T-helper 2 cell treated with Interferon-gamma antibody and Interleukin-4, amounts not matched to agents 100 ng/mL and 5 ng/mL, for 36 hours (primary cell): Measurements from ENCODE around the gene CCDC50. TPM values are rescaled to one million over a fixed set of nuclear protein-coding genes. Genes with fewer than 3 reads are reported as not detected.

ENCODE experiments used
- intact Hi-C: fragments of 100-400 bp; cut with micrococcal nuclease; formaldehyde crosslinking; loops from one replicate; pipeline ENCODE4 v1.15.1; 2023
- total RNA-seq: library from RNA; stranded (reverse); gene quantifications from 2 replicates; pipeline ENCODE4 v1.2.3, GENCODE V29; 2022

CCDC50 gene
- total RNA-seq, 1 donor from 2014 or later, result 17.7 TPM

GRCh38 chr3:191345334-191345733 is 16.1 kb downstream of the CCDC50 start:
- intact Hi-C loops, result no loop called here

- intact Hi-C loops, result no loop called here
Observed at GRCh38 chr3:191347228-191347627, 18.0 kb downstream of the CCDC50 start.

GRCh38 chr3:191348098-191348497 is 18.9 kb downstream of the CCDC50 start:
- intact Hi-C loops, result no loop called here

GRCh38 chr3:191350396-191351090 is 21.3 kb downstream of the CCDC50 start:
- intact Hi-C loops, result no loop called here

GRCh38 chr3:191352014-191352413 is 22.8 kb downstream of the CCDC50 start:
- intact Hi-C loops, result no loop called here

- intact Hi-C loops, result no loop called here
Observed at GRCh38 chr3:191353022-191353777, 24.0 kb downstream of the CCDC50 start.

GRCh38 chr3:191355406-191355805 is 26.2 kb downstream of the CCDC50 start:
- intact Hi-C loops, result no loop called here

GRCh38 chr3:191356631-191357439 is 27.6 kb downstream of the CCDC50 start:
- intact Hi-C loops, result no loop called here

GRCh38 chr3:191357909-191358308 is 28.7 kb downstream of the CCDC50 start:
- intact Hi-C loops, result no loop called here

- intact Hi-C loops, result no loop called here
Observed at GRCh38 chr3:191358929-191359328, 29.7 kb downstream of the CCDC50 start.

- intact Hi-C loops, result no loop called here
Observed at GRCh38 chr3:191360620-191361019, 31.4 kb downstream of the CCDC50 start.

- intact Hi-C loops, result no loop called here
Observed at GRCh38 chr3:191361456-191361855, 32.3 kb downstream of the CCDC50 start.

GRCh38 chr3:191362037-191362436 is 32.8 kb downstream of the CCDC50 start:
- intact Hi-C loops, result no loop called here

GRCh38 chr3:191362524-191363090 is 33.4 kb downstream of the CCDC50 start:
- intact Hi-C loops, result no loop called here

- intact Hi-C loops, result no loop called here
Observed at GRCh38 chr3:191363221-191363620, 34.0 kb downstream of the CCDC50 start.

GRCh38 chr3:191366675-191367074 is 37.5 kb downstream of the CCDC50 start:
- intact Hi-C loops, result no loop called here

- intact Hi-C loops, result no loop called here
Observed at GRCh38 chr3:191368755-191369615, 39.8 kb downstream of the CCDC50 start.

GRCh38 chr3:191369616-191370010 is 40.4 kb downstream of the CCDC50 start:
- intact Hi-C loops, result no loop called here

GRCh38 chr3:191372122-191372521 is 42.9 kb downstream of the CCDC50 start:
- intact Hi-C loops, result no loop called here

GRCh38 chr3:191373327-191373726 is 44.1 kb downstream of the CCDC50 start:
- intact Hi-C loops, result no loop called here
